HEK293T (cell line): Measurements from ENCODE around the gene FOXO1.

Experiments
- ARNT ChIP-seq: fragments of 450-650 bp; IDR thresholded peaks from 2 replicates; pipeline ENCODE4 v1.6.1; 2017; ENCODE audit warnings: mild to moderate bottlenecking
- CTBP1 ChIP-seq: fragments of 450-650 bp; IDR thresholded peaks from 2 replicates; pipeline ENCODE4 v1.6.1; 2016; ENCODE audit warnings: borderline replicate concordance
- ELF4 ChIP-seq: fragments of 450-650 bp; IDR thresholded peaks from 2 replicates; pipeline ENCODE4 v1.6.1; 2017; ENCODE audit warnings: antibody characterized with exemption
- FOXA1 ChIP-seq: fragments of 450-650 bp; IDR thresholded peaks from 2 replicates; pipeline ENCODE4 v1.6.1; 2016; ENCODE audit warnings: mild to moderate bottlenecking
- FOXK2 ChIP-seq: fragments of 450-650 bp; IDR thresholded peaks from 2 replicates; pipeline ENCODE4 v1.6.1; 2016; ENCODE audit warnings: mild to moderate bottlenecking
- FOXM1 ChIP-seq: fragments of 450-650 bp; IDR thresholded peaks from 2 replicates; pipeline ENCODE4 v1.6.1; 2017; ENCODE audit warnings: mild to moderate bottlenecking, borderline replicate concordance
- L3MBTL2 ChIP-seq: fragments of 450-650 bp; conservative IDR thresholded peaks from 2 replicates; pipeline ENCODE4 v1.6.1; 2016; ENCODE audit warnings: mild to moderate bottlenecking
- NFRKB ChIP-seq: fragments of 450-650 bp; IDR thresholded peaks from 2 replicates; pipeline ENCODE4 v1.6.1; 2016; ENCODE audit warnings: mild to moderate bottlenecking, moderate library complexity
- SP1 ChIP-seq: fragments of 450-650 bp; IDR thresholded peaks from 2 replicates; pipeline ENCODE4 v1.6.1; 2017
- SUZ12 ChIP-seq: fragments of 450-650 bp; IDR thresholded peaks from 2 replicates; pipeline ENCODE4 v1.6.1; 2016; ENCODE audit warnings: mild to moderate bottlenecking
- TARDBP ChIP-seq: fragments of 450-650 bp; IDR thresholded peaks from 2 replicates; pipeline ENCODE4 v1.6.1; 2016
- ZNF384 ChIP-seq: fragments of 450-650 bp; IDR thresholded peaks from 2 replicates; pipeline ENCODE4 v1.6.1; 2016
- TF ChIP-seq, protein P1 (sequence below): fragments of 450-650 bp; IDR thresholded peaks from 2 replicates; pipeline ENCODE4 v1.6.1; 2016

GRCh38 chr13:40660141-40660664 lies 6.2 kb downstream of the FOXO1 start:
- no peak for TF ChIP-seq ZNF384
- TF ChIP-seq FOXA1, result no peak
- no peak for TF ChIP-seq TARDBP
- TF ChIP-seq ARNT, result no peak
- no peak for TF ChIP-seq NFRKB
- no peak for TF ChIP-seq SUZ12
- TF ChIP-seq SP1, result no peak
- no peak for TF ChIP-seq CTBP1
- no peak for TF ChIP-seq FOXK2
- no peak for TF ChIP-seq ELF4
- no peak for TF ChIP-seq FOXM1
- no peak for TF ChIP-seq L3MBTL2
- TF ChIP-seq, protein P1, sequence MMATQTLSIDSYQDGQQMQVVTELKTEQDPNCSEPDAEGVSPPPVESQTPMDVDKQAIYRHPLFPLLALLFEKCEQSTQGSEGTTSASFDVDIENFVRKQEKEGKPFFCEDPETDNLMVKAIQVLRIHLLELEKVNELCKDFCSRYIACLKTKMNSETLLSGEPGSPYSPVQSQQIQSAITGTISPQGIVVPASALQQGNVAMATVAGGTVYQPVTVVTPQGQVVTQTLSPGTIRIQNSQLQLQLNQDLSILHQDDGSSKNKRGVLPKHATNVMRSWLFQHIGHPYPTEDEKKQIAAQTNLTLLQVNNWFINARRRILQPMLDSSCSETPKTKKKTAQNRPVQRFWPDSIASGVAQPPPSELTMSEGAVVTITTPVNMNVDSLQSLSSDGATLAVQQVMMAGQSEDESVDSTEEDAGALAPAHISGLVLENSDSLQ, result no peak
